Erythroblast (primary cell): ENCODE results near the gene RAD23B.

Source experiments
- GATA1 ChIP-seq: IDR thresholded peaks from 2 replicates; pipeline ENCODE4 v1.6.1; 2011; ENCODE audit warnings: low read depth, mild to moderate bottlenecking, control low read depth, low read length, moderate library complexity
- POLR2A ChIP-seq: IDR thresholded peaks from 2 replicates; pipeline ENCODE4 v1.6.1; 2011; ENCODE audit warnings: mild to moderate bottlenecking, low read length

- no peak for TF ChIP-seq POLR2A
- no peak for TF ChIP-seq GATA1
These were observed 31.2 kb upstream of the RAD23B start for GRCh38 chr9:107251756-107252322.
